ENCODE data around the gene PPP6R1. TPM values are rescaled to one million over a fixed set of nuclear protein-coding genes. Genes with fewer than 3 reads are reported as not detected.

The PPP6R1 gene
- total RNA-seq, 1 donor: 41.5 TPM

DNA sequence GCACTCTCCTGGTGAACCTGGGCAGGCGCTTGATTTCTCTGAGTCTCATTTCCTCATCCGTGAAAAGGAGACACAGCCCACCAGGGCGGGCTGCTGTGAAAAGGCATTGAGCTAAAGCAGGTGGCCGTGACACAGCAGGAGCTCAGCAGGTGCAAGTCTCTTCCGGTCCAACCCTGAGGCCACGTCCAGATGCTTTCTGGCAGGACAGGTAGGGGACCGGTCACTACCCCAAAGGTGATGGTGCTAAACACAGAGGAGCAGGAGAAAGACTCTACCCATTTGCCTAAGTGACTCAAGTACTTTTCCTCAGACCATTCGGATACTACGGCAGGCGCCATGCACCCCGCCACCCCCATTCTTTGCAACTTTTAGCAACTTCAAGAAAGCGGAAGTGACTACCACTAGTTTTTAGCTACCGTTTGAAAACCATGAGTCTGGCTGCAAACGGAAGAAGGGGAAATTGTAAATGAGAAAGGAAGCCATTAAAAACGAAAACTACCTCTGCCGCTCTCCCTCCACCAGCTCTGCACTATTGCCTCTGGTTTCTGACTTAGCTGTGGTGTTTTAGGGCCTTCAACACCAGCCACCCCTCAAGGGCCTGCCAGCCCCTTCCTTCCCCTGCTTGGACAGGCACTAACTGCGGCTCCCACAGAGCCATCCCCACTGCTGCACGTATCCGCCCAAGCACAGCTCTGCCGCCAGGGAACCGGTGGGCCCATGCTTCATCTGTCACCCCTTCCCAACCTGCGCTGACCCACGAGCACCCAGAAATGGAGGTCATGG is 4.8 kb downstream of the PPP6R1 start:
- peak overlapping the region; percentile 25 for H3K4me3 ChIP-seq (ENCODE audit: low read depth, low read length)
- DNase-seq (ENCODE audit: low read depth): no peak
- TF ChIP-seq, protein P1, sequence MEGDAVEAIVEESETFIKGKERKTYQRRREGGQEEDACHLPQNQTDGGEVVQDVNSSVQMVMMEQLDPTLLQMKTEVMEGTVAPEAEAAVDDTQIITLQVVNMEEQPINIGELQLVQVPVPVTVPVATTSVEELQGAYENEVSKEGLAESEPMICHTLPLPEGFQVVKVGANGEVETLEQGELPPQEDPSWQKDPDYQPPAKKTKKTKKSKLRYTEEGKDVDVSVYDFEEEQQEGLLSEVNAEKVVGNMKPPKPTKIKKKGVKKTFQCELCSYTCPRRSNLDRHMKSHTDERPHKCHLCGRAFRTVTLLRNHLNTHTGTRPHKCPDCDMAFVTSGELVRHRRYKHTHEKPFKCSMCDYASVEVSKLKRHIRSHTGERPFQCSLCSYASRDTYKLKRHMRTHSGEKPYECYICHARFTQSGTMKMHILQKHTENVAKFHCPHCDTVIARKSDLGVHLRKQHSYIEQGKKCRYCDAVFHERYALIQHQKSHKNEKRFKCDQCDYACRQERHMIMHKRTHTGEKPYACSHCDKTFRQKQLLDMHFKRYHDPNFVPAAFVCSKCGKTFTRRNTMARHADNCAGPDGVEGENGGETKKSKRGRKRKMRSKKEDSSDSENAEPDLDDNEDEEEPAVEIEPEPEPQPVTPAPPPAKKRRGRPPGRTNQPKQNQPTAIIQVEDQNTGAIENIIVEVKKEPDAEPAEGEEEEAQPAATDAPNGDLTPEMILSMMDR (IDR thresholded peaks at IDR 0.05; ENCODE audit: insufficient read depth, low read length): no peak

DNA sequence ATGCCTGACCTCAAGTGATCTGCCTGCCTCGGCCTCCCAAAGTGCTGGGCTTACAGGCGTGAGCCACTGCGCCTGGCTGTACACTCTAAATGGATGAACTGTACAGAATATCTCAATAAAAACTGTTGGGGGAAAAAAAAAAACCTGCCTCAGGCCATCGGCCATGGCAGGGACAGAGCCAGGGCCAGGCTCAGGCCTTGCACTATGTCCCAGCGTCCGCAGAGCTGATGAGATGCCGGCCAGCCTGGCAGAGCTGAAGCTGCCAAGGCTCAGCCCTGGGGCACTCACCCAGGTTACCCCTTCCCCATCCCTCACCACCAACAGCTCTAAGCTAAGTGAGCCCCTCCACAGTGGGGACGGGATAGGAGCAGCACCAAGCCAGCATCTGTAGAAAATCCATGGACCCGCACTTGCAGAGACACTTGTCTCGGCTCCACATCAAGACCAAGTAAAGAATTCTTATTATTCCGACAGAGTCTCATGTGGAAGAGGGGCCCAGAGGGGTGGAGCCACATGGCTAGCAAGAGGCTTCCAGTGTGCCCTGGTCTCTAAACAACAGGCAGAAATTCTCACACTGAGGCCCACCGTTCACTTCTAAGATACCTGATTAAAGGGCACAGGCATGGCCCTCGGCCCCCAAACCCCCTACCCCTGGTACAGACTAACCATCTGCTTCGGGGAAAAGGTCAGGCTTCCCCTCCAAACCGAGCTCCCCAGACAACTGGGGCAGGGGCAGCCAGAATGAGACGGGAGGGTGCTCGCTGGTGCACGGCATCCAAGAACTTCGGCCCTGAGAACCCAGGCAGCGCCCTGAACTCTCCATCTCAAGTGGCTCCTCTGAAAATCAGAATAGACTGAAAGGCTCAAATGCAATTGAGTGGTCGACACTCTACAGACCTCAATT is 5.8 kb downstream of the PPP6R1 start:
- no peak for DNase-seq (ENCODE audit: low read depth)
- TF ChIP-seq, protein P1 (IDR thresholded peaks at IDR 0.05; ENCODE audit: insufficient read depth, low read length): no peak
- H3K4me3 ChIP-seq (ENCODE audit: low read depth, low read length): no peak overlapping the region

DNA sequence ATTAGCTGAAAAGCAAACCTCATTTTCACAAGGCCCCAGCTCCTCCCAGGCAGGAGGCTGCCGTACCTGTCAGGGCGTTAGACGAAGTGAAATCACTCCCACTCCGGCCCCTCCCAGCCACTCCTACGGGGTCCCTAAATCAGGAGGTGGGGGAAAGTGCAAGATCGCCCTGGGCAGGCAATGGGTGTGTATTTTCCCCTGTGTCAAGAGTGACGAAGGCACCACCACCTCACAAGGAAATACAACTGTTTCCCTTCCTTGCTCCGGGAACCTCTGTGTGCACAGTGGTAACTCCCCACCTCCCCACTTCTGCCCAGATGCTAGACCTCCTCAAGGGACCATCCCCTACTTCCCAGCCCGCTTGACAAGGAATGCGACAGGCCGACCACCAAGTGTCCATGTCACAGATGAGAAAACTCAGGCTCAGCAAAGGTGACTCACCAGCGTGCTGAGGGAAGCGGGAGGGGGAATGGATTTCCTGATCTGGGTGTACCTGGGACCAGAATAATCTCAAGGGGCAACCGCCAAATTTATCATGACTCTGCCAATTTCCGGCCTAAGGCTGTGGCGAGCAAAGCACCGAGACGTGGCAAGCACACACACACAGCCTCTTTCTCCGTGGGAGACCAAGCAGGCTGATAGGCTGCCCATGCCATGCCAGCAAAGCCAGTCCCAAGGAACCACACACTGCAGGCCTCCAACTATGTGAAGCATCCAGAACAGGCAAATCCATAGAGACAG is 7.3 kb downstream of the PPP6R1 start:
- TF ChIP-seq, protein P1 (IDR thresholded peaks at IDR 0.05; ENCODE audit: insufficient read depth, low read length): no peak
- H3K4me3 ChIP-seq (ENCODE audit: low read depth, low read length): no peak overlapping the region
- peak; percentile 27 for DNase-seq (ENCODE audit: low read depth)

DNA sequence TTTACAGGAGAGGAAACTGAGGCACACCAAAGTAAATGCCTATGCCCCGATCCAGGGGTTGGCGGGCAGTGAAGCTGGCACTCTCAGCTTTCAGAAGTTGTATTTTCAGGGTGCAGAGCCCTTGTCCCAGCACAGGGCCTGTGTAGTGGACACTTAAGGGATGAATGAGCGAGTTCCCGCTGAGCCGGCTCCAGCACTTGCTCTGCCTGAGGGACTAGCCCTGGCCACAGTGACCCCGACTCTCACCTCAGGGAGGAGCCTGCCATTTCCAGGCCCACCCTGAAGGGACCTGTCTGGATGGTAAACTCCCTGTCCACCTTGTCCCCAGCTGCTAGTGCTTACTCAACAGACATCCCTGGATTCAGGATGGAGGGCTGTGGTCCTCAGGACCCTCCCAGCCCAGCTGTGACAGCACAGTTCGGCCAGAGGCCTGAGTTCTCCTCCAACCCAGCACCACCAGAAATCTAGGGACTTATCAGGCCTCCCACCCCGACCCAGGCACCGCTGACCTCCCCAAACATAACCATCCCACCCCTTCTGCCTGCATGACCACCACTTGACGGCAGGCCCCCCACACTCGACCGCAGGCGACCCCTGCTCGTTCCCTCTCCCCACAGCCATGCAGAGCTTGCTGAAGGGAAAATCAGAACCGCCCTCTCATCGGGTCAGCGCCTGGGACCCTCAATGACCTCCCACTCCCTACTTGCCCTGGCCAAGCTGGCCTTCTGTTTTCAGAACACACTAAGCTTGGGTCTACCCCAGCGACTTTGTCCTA is 8.4 kb downstream of the PPP6R1 start:
- H3K4me3 ChIP-seq (ENCODE audit: low read depth, low read length): no peak overlapping the region
- DNase-seq (ENCODE audit: low read depth): no peak
- TF ChIP-seq, protein P1 (IDR thresholded peaks at IDR 0.05; ENCODE audit: insufficient read depth, low read length): no peak

DNA sequence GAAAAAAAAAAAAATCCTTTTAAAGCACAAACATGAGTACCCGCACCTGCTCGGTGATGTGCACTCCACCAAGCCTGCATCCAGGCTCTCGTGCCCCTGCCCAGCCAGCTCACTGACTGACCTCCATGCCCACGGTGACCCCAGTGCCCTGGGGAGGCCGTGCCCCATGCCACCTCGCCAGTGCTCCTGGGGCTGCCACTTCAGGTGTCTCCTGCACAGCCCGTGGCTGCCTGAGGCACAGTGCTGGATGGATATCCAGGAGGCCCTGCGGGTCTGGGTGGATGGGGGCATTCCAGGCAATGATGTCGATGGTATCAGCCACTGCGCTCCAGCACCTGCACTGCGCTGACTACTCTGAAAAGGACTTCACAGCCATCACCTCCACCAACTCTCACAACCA is 9.0 kb downstream of the PPP6R1 start:
- TF ChIP-seq, protein P1 (IDR thresholded peaks at IDR 0.05; ENCODE audit: insufficient read depth, low read length): no peak
- no peak overlapping the region for H3K4me3 ChIP-seq (ENCODE audit: low read depth, low read length)
- DNase-seq (ENCODE audit: low read depth): no peak

DNA sequence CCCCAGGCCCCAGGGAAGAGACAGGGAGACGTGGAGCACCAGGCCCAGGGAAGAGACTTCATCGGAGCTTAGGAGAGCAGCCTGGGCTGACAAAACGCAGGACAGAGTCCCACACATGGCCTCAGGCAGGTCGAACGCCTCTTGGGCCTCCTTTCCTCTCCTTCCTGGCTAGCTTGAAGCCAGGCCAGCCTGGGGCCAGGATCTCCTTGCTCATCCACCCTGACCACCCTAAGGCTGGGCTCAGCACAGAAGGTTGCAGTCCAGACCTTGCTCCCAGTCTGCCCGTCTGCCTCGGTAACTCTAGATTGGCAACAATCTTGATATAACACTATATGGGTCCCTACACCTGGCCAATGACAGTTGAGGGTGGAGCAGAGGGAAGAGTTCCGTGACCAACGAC is 10.1 kb downstream of the PPP6R1 start:
- TF ChIP-seq, protein P1 (IDR thresholded peaks at IDR 0.05; ENCODE audit: insufficient read depth, low read length): no peak
- DNase-seq (ENCODE audit: low read depth): no peak

More for the DNA sequence above, 10.1 kb downstream of the PPP6R1 start:
- no peak overlapping the region for H3K4me3 ChIP-seq (ENCODE audit: low read depth, low read length)
